K562 (cell line): ENCODE data around the gene CLIP1. TPM values are rescaled to one million over a fixed set of nuclear protein-coding genes. Genes with fewer than 3 reads are reported as not detected.

ENCODE experiments used
- BACH1 ChIP-seq: fragments of 200-800 bp; sonication (Bioruptor generic); IDR thresholded peaks from 2 replicates; pipeline ENCODE4 v1.6.1; 2016; ENCODE audit warnings: missing genetic modification characterization, missing compliant biosample characterization
- CC2D1A ChIP-seq: fragments of 450-650 bp; IDR thresholded peaks from 2 replicates; pipeline ENCODE4 v1.6.1; 2017; ENCODE audit warnings: mild to moderate bottlenecking
- ESRRB ChIP-seq: fragments of 250-450 bp; sonication (Bioruptor Pico); IDR thresholded peaks from 2 replicates; pipeline ENCODE4 v1.5.0; 2020; ENCODE audit warnings: mild to moderate bottlenecking, moderate library complexity, borderline replicate concordance
- GATAD2A ChIP-seq: fragments of 450-650 bp; IDR thresholded peaks from 2 replicates; pipeline ENCODE4 v1.6.1; 2017
- HDGF ChIP-seq: fragments of 450-650 bp; IDR thresholded peaks from 2 replicates; pipeline ENCODE4 v1.6.1; 2016
- MEF2A ChIP-seq: IDR thresholded peaks from 2 replicates; pipeline ENCODE4 v1.6.1; 2011; ENCODE audit warnings: low read depth, mild to moderate bottlenecking, low read length, moderate library complexity; ENCODE audit not compliant: control insufficient read depth
- MIER1 ChIP-seq: fragments of 450-650 bp; IDR thresholded peaks from 2 replicates; pipeline ENCODE4 v1.6.1; 2016; ENCODE audit warnings: antibody characterized with exemption, mild to moderate bottlenecking, low read depth
- MTA1 ChIP-seq: fragments of 450-650 bp; IDR thresholded peaks from 2 replicates; pipeline ENCODE4 v1.6.1; 2017; ENCODE audit warnings: borderline replicate concordance
- MXI1 ChIP-seq: IDR thresholded peaks from 2 replicates; pipeline ENCODE4 v1.6.1; 2011; ENCODE audit warnings: low read depth, mild to moderate bottlenecking, improper control_type of control experiment, low read length
- MYC ChIP-seq, 2 experiments: fragments of 250-450 bp in 1 of 2; sonication (Bioruptor Pico) in 1 of 2; IDR thresholded peaks; 2 replicates each; pipeline versions ENCODE4 v1.5.1 to v1.6.1; 2012 to 2021; ENCODE audit warnings: low read depth in 2 of 2, borderline replicate concordance in 1 of 2, improper control_type of control experiment in 1 of 2, low read length in 1 of 2, mild to moderate bottlenecking in 1 of 2, moderate library complexity in 1 of 2
- NEUROD1 ChIP-seq: fragments of 150-350 bp; IDR thresholded peaks from 2 replicates; pipeline ENCODE4 v1.6.1; 2014; ENCODE audit warnings: borderline replicate concordance, low read length, low read depth; ENCODE audit not compliant: partially characterized antibody
- POLR2AphosphoS2 ChIP-seq: IDR thresholded peaks from 2 replicates; pipeline ENCODE4 v1.6.1; 2012; ENCODE audit warnings: low read length, improper control_type of control experiment
- POLR2B ChIP-seq: fragments of 450-650 bp; IDR thresholded peaks from 2 replicates; pipeline ENCODE4 v1.6.1; 2018; ENCODE audit warnings: low read depth; ENCODE audit not compliant: partially characterized antibody
- POLR2H ChIP-seq: IDR thresholded peaks from 2 replicates; pipeline ENCODE4 v1.6.1; 2016; ENCODE audit warnings: missing genetic modification characterization, low read depth, mild to moderate bottlenecking, control low read depth, missing compliant biosample characterization, moderate library complexity
- PTBP1 ChIP-seq: fragments of 200-400 bp; formaldehyde crosslinking; IDR thresholded peaks from 2 replicates; pipeline ENCODE4 v1.6.1; 2017; ENCODE audit warnings: low read depth, low read length
- PTTG1 ChIP-seq: fragments of 450-650 bp; IDR thresholded peaks from 2 replicates; pipeline ENCODE4 v1.6.1; 2016; ENCODE audit warnings: low read depth, mild to moderate bottlenecking, missing genetic modification characterization, missing compliant biosample characterization
- RAD51 ChIP-seq: fragments of 450-650 bp; IDR thresholded peaks from 2 replicates; pipeline ENCODE4 v1.7.1; 2016; ENCODE audit warnings: low read depth, mild to moderate bottlenecking, borderline replicate concordance
- RCOR1 ChIP-seq, 2 experiments: IDR thresholded peaks; 2 replicates each; pipeline ENCODE4 v1.6.1; 2012; ENCODE audit warnings: low read depth in 2 of 2, low read length in 2 of 2, borderline replicate concordance in 1 of 2, improper control_type of control experiment in 1 of 2
- SIX5 ChIP-seq, 2 experiments: IDR thresholded peaks; 2 replicates each; pipeline ENCODE4 v1.6.1; 2011; ENCODE audit warnings: low read length in 2 of 2, borderline replicate concordance in 1 of 2, low read depth in 1 of 2, mild to moderate bottlenecking in 1 of 2, moderate library complexity in 1 of 2; ENCODE audit not compliant: insufficient read depth in 1 of 2
- SLC30A9 ChIP-seq: fragments of 250-450 bp; sonication (Bioruptor Pico); IDR thresholded peaks from 2 replicates; pipeline ENCODE4 v1.8.0; 2022; ENCODE audit warnings: mild to moderate bottlenecking, moderate library complexity
- SRF ChIP-seq, 2 experiments: fragments of 250-450, 450-650 bp in 1 of 2; sonication (Bioruptor Pico) in 1 of 2; sonication (generic) in 1 of 2; formaldehyde crosslinking; IDR thresholded peaks; 2 replicates each; pipeline versions ENCODE4 v1.5.0 to v1.5.1; 2020 to 2022; ENCODE audit warnings: mild to moderate bottlenecking in 1 of 2, missing genetic modification reagents in 1 of 2
- TCF3 ChIP-seq: sonication (generic); formaldehyde crosslinking; IDR thresholded peaks from 2 replicates; pipeline ENCODE4 v1.4.0; 2020; ENCODE audit warnings: mild to moderate bottlenecking, missing genetic modification reagents
- TEAD4 ChIP-seq, 2 experiments: sonication (generic) in 1 of 2; formaldehyde crosslinking in 1 of 2; IDR thresholded peaks; 2 replicates each; pipeline versions ENCODE4 v1.6.1 to v1.8.0; 2012 to 2022; ENCODE audit warnings: borderline replicate concordance in 1 of 2, inconsistent platforms in 1 of 2, low read length in 1 of 2, mild to moderate bottlenecking in 1 of 2, missing genetic modification reagents in 1 of 2
- ZBTB7A ChIP-seq: IDR thresholded peaks from 2 replicates; pipeline ENCODE4 v1.6.1; 2011; ENCODE audit warnings: low read depth, mild to moderate bottlenecking, low read length, moderate library complexity, borderline replicate concordance; ENCODE audit not compliant: control insufficient read depth
- ZFPM2 ChIP-seq: fragments of 250-450 bp; sonication (Bioruptor Pico); IDR thresholded peaks from 2 replicates; pipeline ENCODE4 v1.5.1; 2022; ENCODE audit warnings: mild to moderate bottlenecking
- ZNF175 ChIP-seq: fragments of 200-800 bp; sonication (Bioruptor generic); IDR thresholded peaks from 2 replicates; pipeline ENCODE4 v1.6.1; 2016; ENCODE audit warnings: low read depth, mild to moderate bottlenecking, missing genetic modification characterization, missing compliant biosample characterization
- ZNF184 ChIP-seq: sonication (generic); formaldehyde crosslinking; IDR thresholded peaks from 2 replicates; pipeline ENCODE4 v1.5.0; 2020; ENCODE audit warnings: missing genetic modification reagents
- ZNF764 ChIP-seq: fragments of 250-450 bp; sonication (Bioruptor Pico); IDR thresholded peaks from 2 replicates; pipeline ENCODE4 v1.4.0; 2020; ENCODE audit warnings: low read depth, mild to moderate bottlenecking, moderate library complexity
- polyA plus RNA-seq, 8 experiments: library from polyadenylated mRNA; depleted of rRNA in 4 of 8; stranded (reverse) in 5 of 8; unstranded in 3 of 8; fragments of >200 nt; fragmentation: Nextera tagmentation in 2 of 8; fragmentation: Illumina TruSeq in 1 of 8; extraction: Ambion mirVana in 2 of 8; extraction: Trizol in 1 of 8; gene quantifications; 2 replicates each; pipeline versions ENCODE4 v1.2.1 to v1.2.3, GENCODE V29; 2011 to 2014; ENCODE audit warnings: inconsistent platforms in 1 of 8, missing spikeins in 1 of 8
- total RNA-seq, 7 experiments: library from RNA; depleted of rRNA in 6 of 7; stranded (reverse); fragments of >200 nt in 6 of 7; fragmentation: Illumina TruSeq in 2 of 7; extraction: Trizol in 2 of 7; gene quantifications; 2 replicates each; pipeline versions ENCODE4 v1.2.1 to v1.2.3, GENCODE V29; 2011 to 2021; ENCODE audit warnings: low replicate concordance in 1 of 7
- TF ChIP-seq, protein P1 (sequence below): sonication (generic); formaldehyde crosslinking; IDR thresholded peaks from 2 replicates; pipeline ENCODE4 v1.9.0; 2022; ENCODE audit warnings: mild to moderate bottlenecking, missing genetic modification reagents
- TF ChIP-seq, protein P2 (sequence below), 2 experiments: fragments of 250-450 bp in 1 of 2; fragments of 450-650 bp in 1 of 2; sonication (Bioruptor Pico) in 1 of 2; IDR thresholded peaks; 2 replicates each; pipeline versions ENCODE4 v1.6.1 to v1.8.0; 2016 to 2021; ENCODE audit warnings: mild to moderate bottlenecking in 2 of 2, moderate library complexity in 2 of 2, missing compliant biosample characterization in 1 of 2, missing genetic modification characterization in 1 of 2

Gene CLIP1
- total and polyA plus RNA-seq, 9 of the 15 experiments (the other 6 are each of a cell fraction or from before 2014, with no cell fraction given) = 5.8 to 33.9 (median 27.6) TPM

DNA sequence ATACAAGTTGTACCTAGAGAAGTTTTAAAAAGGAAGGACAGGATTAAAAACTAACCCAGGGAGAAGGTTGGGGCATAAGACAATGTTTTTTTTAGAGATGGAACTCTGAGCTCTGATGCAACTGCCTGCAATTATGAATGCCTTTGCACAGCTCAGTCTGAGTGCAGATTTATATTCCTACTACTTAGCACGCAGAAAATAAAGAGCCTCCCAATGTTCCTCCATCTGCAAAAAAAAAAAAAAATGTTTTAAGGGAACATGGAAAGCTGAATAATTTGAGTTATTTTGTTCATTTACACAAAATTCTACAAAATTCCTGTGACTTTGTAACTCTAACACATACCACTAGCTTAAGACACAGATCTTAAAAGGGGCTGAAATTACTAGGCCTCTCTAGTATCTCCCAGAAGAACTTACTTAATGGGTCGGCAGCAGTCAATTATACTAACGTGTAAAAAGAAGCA is 15.7 kb downstream of the CLIP1 start (continued):
- TF ChIP-seq ZNF175 (CRISPR knock-in tag) (peak; percentile 90), PTBP1 (no peak), ZNF764 (CRISPR knock-in tag) (no peak), SRF (CRISPR knock-in tag; IDR thresholded peaks at IDR 0.05) (no peak), MYC (IDR thresholded peaks at IDR 0.05; ENCODE audit: low read depth, low read length) (0 out of 2 replicates have a peak, but pooled peaks have one; percentile 37), MYC (CRISPR knock-in tag; IDR thresholded peaks at IDR 0.05; ENCODE audit: borderline replicate concordance, low read depth) (no peak), POLR2B (no peak), POLR2AphosphoS2 (no peak), ZBTB7A (no peak), SLC30A9 (no peak), RAD51 (no peak), CC2D1A (no peak), TCF3 (CRISPR knock-in tag) (no peak), SIX5 (IDR thresholded peaks at IDR 0.05; ENCODE audit: borderline replicate concordance in 1 of 2, insufficient read depth in 1 of 2, low read depth in 1 of 2, low read length in 2 of 2) (no peak), MEF2A (no peak), TEAD4 (IDR thresholded peaks at IDR 0.05; ENCODE audit: low read length) (no peak), TEAD4 (CRISPR knock-in tag; IDR thresholded peaks at IDR 0.05; ENCODE audit: borderline replicate concordance) (no peak), MIER1 (no peak), RCOR1 (IDR thresholded peaks at IDR 0.05; ENCODE audit: borderline replicate concordance in 1 of 2, low read depth in 2 of 2, low read length in 2 of 2) (peak in 1 of 2 experiments; percentile 51; a peak in 1 of 4 replicates), POLR2H (tag) (peak; percentile 78), ZNF184 (CRISPR knock-in tag) (no peak), HDGF (no peak), MXI1 (no peak), NEUROD1 (no peak), MTA1 (no peak; the same call in 1 of the 2 replicates), ZFPM2 (no peak), ESRRB (CRISPR knock-in tag) (no peak), PTTG1 (tag) (peak; percentile 57; the same call in 1 of the 2 replicates), GATAD2A (no peak; the same call in 1 of the 2 replicates), BACH1 (peak; percentile 84)
- TF ChIP-seq, protein P1, sequence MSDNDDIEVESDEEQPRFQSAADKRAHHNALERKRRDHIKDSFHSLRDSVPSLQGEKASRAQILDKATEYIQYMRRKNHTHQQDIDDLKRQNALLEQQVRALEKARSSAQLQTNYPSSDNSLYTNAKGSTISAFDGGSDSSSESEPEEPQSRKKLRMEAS (CRISPR knock-in tag) = no peak
- TF ChIP-seq, protein P2, sequence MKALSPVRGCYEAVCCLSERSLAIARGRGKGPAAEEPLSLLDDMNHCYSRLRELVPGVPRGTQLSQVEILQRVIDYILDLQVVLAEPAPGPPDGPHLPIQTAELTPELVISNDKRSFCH (CRISPR knock-in tag; IDR thresholded peaks at IDR 0.05) = no peak
- TF ChIP-seq, protein P2 (tag; IDR thresholded peaks at IDR 0.05) = no peak
